Suprapubic skin (tissue), 4 donors: ENCODE measurements around the gene SH2D2A.

Experiments used
- CTCF ChIP-seq, 2 donors: fragments of 200-600 bp in 1 of 2; fragments of 450-650 bp in 1 of 2; sonication (generic) in 1 of 2; IDR thresholded peaks; one replicate each; pipeline ENCODE4 v1.5.1; 2016 to 2019; ENCODE audit warnings: antibody characterized with exemption in 2 of 2, mild to moderate bottlenecking in 1 of 2, moderate library complexity in 1 of 2
- EP300 ChIP-seq: sonication (generic); formaldehyde crosslinking; IDR thresholded peaks from one replicate; pipeline ENCODE4 v1.6.1; 2017; ENCODE audit warnings: antibody characterized with exemption
- POLR2AphosphoS5 ChIP-seq, 3 donors: sonication (generic); formaldehyde crosslinking; IDR thresholded peaks; one replicate each; pipeline ENCODE4 v1.6.1; 2017; ENCODE audit warnings: antibody characterized with exemption in 3 of 3

DNA sequence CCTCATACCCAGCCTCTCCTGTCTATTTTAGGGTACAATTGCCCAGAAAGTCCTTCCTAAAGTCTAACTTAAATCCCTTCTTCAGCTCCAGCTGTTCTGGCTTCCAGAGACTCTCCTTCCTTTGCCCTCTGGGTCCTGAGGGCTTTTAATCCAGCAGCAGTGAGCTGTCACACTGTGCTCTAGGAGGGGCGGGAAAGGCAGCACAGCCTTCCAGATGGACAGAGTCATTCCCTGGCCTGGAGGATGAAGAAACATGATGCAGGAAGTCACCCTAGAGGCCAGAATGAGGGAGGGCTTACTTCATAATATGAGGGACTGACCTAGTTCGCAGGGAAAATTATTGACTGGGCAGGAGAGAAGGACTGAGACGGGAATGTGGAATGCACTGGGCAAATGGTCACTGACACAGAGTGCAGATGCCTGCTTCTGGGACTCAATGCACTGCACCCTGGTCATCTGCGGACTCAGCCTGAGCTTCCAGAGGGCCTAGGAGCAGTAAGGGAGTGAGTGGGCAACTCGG lies 1.3 kb downstream of the SH2D2A start:
- no peak for TF ChIP-seq CTCF (IDR thresholded peaks at IDR 0.05)
- TF ChIP-seq EP300 = no peak
- TF ChIP-seq POLR2AphosphoS5 (IDR thresholded peaks at IDR 0.05) = no peak
